Activated naive CD4-positive, alpha-beta T cell treated with anti-CD3 and anti-CD28 coated beads for 36 hours (primary cell): ENCODE measurements around the gene PIRT. TPM values are rescaled to one million over a fixed set of nuclear protein-coding genes. Genes with fewer than 3 reads are reported as not detected.
A peak's percentile ranks its signal among the peaks of the same experiment; 100 is the strongest.

ENCODE experiments used
- CTCF ChIA-PET: fragments of 350-600 bp; sonication (Branson Sonifier 250); formaldehyde crosslinking; loops from one replicate; lab custom pipeline; 2021; ENCODE audit warnings: antibody characterized with exemption; lab: Charles Lee
- DNase-seq: peaks from one replicate; pipeline ENCODE4 v3.0.0-alpha.2; 2020
- H3K27ac Mint-ChIP-seq: one replicate; pipeline ENCODE4 v1.8.0; 2021; ENCODE audit warnings: mild to moderate bottlenecking, mixed read lengths
- H3K27me3 Mint-ChIP-seq: one replicate; pipeline ENCODE4 v1.8.0; 2021; ENCODE audit warnings: low read depth, mixed read lengths
- H3K36me3 Mint-ChIP-seq: one replicate; pipeline ENCODE4 v1.8.0; 2021; ENCODE audit warnings: low read depth, mixed read lengths
- H3K4me1 Mint-ChIP-seq: one replicate; pipeline ENCODE4 v1.8.0; 2021; ENCODE audit warnings: low read depth, mixed read lengths
- H3K4me3 Mint-ChIP-seq: one replicate; pipeline ENCODE4 v1.8.0; 2021; ENCODE audit warnings: mild to moderate bottlenecking, moderate library complexity, mixed read lengths
- H3K9me3 Mint-ChIP-seq: one replicate; pipeline ENCODE4 v1.8.0; 2021; ENCODE audit warnings: mixed read lengths
- intact Hi-C: fragments of 100-400 bp; cut with micrococcal nuclease; formaldehyde crosslinking; loops from one replicate; pipeline ENCODE4 v1.15.1; 2023
- total RNA-seq, 2 experiments: library from RNA; stranded (reverse); gene quantifications; one replicate each; pipeline ENCODE4 v1.2.3, GENCODE V29; 2021

PIRT gene
- total RNA-seq, 2 experiments from 2014 or later, result not detected

DNA sequence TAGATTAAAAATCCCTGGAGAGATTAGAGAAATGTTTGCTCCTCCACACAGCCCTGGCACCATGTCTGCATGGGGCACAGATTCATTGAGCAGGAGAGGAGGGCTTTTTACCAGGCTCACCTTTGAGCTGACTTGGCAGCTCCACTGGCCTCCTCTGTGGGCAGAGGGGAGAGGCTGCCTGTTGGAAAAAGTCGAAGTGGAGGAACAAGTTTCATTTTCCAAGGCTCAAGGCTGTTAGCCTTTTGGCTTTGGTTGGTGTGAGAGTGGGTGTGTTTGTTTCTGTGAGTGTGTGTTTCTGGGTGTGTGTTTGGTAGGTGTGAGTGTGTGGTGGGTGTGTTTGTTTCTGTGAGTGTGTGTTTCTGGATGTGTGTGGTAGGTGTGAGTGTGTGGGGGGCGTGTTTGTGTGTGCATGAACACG is 39.5 kb downstream of the PIRT start:
- H3K4me1 Mint-ChIP-seq, result no peaks in the 10 kb centered on the region
- H3K4me3 Mint-ChIP-seq, result no peak overlapping the region
- intact Hi-C loops, result no loop called here
- no peaks in the 10 kb centered on the region for H3K27me3 Mint-ChIP-seq
- DNase-seq, result no peak
- H3K9me3 Mint-ChIP-seq, result no peaks in the 10 kb centered on the region
- H3K27ac Mint-ChIP-seq, result no peak overlapping the region
- H3K36me3 Mint-ChIP-seq, result no peaks in the 10 kb centered on the region
- CTCF ChIA-PET, result interaction anchor here (0.6 to 1.0 kb wide), 2 partner anchors 59 to 151 kb away, joined by 3 read pairs; no protein-coding TSS in a partner anchor

DNA sequence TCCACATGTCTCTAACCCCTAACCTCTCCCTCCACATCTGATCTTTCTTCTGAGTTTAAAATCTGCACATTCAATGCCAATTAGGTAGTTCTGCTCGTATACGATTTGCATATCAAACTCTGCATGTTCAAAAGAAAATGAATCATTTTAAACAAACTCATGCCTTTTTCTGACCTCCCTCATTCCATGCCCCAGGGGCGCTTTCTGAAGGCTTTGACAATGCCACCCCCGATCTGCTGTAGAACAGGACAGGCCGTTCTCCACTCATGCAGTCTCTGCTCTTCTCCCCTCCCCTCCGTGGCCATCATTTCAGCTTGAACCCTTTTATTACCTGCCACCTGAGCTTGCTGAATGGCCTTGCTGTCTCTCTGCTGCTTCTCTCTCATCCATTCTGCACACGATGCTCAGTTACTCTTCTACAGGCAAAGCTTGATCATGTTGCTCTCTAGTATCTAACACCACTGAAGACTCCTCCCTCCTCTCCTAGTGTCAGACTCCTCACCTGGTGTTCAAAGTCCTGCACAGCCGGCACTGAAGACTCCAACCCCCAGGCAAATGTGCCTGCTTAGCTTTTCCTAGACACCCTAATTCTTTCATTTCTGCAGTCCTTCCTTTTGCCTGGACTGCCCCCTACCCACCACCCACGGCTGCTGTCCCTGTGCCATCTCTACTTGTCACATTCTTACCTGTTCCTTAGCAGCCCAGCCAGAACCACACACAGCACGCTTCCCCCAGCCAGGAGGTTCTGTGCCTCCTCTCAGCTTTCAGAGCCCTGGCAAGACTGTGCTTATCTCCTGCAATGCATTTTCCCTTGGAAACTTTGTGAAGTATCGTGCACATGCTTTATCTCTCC is 40.2 kb downstream of the PIRT start:
- no peak overlapping the region for H3K27ac Mint-ChIP-seq
- H3K4me3 Mint-ChIP-seq, result no peak overlapping the region
- no peak for DNase-seq
- CTCF ChIA-PET, result interaction anchor here (0.6 to 1.0 kb wide), 2 partner anchors 60 to 151 kb away, joined by 3 read pairs; no protein-coding TSS in a partner anchor
- intact Hi-C loops, result no loop called here
- no peaks in the 10 kb centered on the region for H3K36me3 Mint-ChIP-seq
- no peaks in the 10 kb centered on the region for H3K9me3 Mint-ChIP-seq
- H3K27me3 Mint-ChIP-seq, result no peaks in the 10 kb centered on the region
- no peaks in the 10 kb centered on the region for H3K4me1 Mint-ChIP-seq

- CTCF ChIA-PET, result no interaction called here
- H3K36me3 Mint-ChIP-seq, result no peaks in the 10 kb centered on the region
- H3K9me3 Mint-ChIP-seq, result no peaks in the 10 kb centered on the region
- H3K27ac Mint-ChIP-seq, result no peak overlapping the region
- intact Hi-C loops, result no loop called here
- DNase-seq, result no peak
- H3K4me3 Mint-ChIP-seq, result no peak overlapping the region
- H3K27me3 Mint-ChIP-seq, result no peaks in the 10 kb centered on the region
- no peaks in the 10 kb centered on the region for H3K4me1 Mint-ChIP-seq
Observed at GRCh38 chr17:10793816-10794215, 44.1 kb downstream of the PIRT start.

DNA sequence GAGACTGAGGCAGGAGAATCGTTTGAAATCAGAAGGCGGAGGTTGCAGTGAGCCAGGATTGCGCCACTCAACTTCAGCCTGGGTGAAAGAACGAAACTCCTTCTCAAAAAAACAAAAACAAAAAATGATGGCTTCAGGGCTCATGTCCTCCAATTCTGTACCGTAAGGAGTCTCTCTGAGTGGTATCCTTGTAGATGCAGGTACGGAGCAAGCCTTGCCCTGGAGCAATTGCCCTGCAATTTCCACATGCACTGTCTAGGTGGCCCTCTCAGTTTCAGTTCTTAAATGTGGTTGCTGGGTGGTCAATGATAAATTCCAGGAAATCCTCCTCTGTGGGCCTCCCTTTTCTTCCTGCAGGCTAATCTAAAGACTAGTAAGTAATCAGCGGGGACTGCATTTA is 44.6 kb downstream of the PIRT start:
- CTCF ChIA-PET, result no interaction called here
- H3K4me3 Mint-ChIP-seq, result no peak overlapping the region
- no peaks in the 10 kb centered on the region for H3K4me1 Mint-ChIP-seq
- H3K9me3 Mint-ChIP-seq, result no peaks in the 10 kb centered on the region
- no peaks in the 10 kb centered on the region for H3K36me3 Mint-ChIP-seq
- intact Hi-C loops, result no loop called here
- H3K27me3 Mint-ChIP-seq, result peaks cover under 1% of the 10 kb centered on the region
- H3K27ac Mint-ChIP-seq, result no peak overlapping the region
- no peak for DNase-seq

DNA sequence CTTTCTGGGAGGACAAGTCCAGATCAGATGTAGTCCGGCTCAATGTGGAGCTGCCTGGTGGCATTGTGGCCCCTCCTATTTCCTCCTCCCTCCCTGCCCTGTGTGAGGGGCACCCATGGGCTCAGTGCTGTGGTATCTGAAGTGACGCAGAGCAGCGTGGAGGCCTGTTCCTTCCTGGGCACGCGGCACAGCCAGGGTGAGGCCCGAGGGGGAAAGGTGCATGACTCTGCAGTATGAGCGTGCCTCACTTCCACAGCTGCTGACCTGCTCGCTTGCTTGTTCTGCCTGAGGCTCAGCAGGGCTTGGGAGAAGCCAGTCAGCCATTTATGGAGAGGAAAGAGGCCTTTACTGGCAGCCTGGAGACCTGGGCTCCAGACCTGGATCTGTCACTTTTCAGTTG is 45.7 kb downstream of the PIRT start:
- CTCF ChIA-PET, result no interaction called here
- intact Hi-C loops, result no loop called here
- no peaks in the 10 kb centered on the region for H3K9me3 Mint-ChIP-seq
- H3K4me1 Mint-ChIP-seq, result no peaks in the 10 kb centered on the region
- no peak overlapping the region for H3K27ac Mint-ChIP-seq
- peaks cover 2% of the 10 kb centered on the region for H3K27me3 Mint-ChIP-seq
- no peak overlapping the region for H3K4me3 Mint-ChIP-seq
- no peaks in the 10 kb centered on the region for H3K36me3 Mint-ChIP-seq
- DNase-seq, result peak; percentile 20

- H3K27me3 Mint-ChIP-seq, result peaks cover 2% of the 10 kb centered on the region
- H3K4me3 Mint-ChIP-seq, result no peak overlapping the region
- H3K4me1 Mint-ChIP-seq, result no peaks in the 10 kb centered on the region
- CTCF ChIA-PET, result interaction anchor here (0.7 to 0.9 kb wide), 2 partner anchors 53 to 84 kb away, joined by 3 read pairs; no protein-coding TSS in a partner anchor
- intact Hi-C loops, result no loop called here
- no peak for DNase-seq
- H3K36me3 Mint-ChIP-seq, result no peaks in the 10 kb centered on the region
- H3K27ac Mint-ChIP-seq, result no peak overlapping the region
- no peaks in the 10 kb centered on the region for H3K9me3 Mint-ChIP-seq
Observed at GRCh38 chr17:10790491-10791401, 47.1 kb downstream of the PIRT start.

- DNase-seq, result no peak
- H3K27me3 Mint-ChIP-seq, result peaks cover 2% of the 10 kb centered on the region
- CTCF ChIA-PET, result no interaction called here
- no peaks in the 10 kb centered on the region for H3K36me3 Mint-ChIP-seq
- H3K9me3 Mint-ChIP-seq, result no peaks in the 10 kb centered on the region
- intact Hi-C loops, result no loop called here
- H3K4me1 Mint-ChIP-seq, result no peaks in the 10 kb centered on the region
- no peak overlapping the region for H3K27ac Mint-ChIP-seq
- no peak overlapping the region for H3K4me3 Mint-ChIP-seq
Observed at GRCh38 chr17:10789694-10790271, 48.1 kb downstream of the PIRT start.

- no peaks in the 10 kb centered on the region for H3K4me1 Mint-ChIP-seq
- H3K27ac Mint-ChIP-seq, result no peak overlapping the region
- DNase-seq, result no peak
- intact Hi-C loops, result no loop called here
- H3K9me3 Mint-ChIP-seq, result peaks cover 11% of the 10 kb centered on the region
- H3K4me3 Mint-ChIP-seq, result no peak overlapping the region
- H3K36me3 Mint-ChIP-seq, result no peaks in the 10 kb centered on the region
- CTCF ChIA-PET, result no interaction called here
- H3K27me3 Mint-ChIP-seq, result peaks cover 2% of the 10 kb centered on the region
Observed at GRCh38 chr17:10787306-10788045, 50.4 kb downstream of the PIRT start.

DNA sequence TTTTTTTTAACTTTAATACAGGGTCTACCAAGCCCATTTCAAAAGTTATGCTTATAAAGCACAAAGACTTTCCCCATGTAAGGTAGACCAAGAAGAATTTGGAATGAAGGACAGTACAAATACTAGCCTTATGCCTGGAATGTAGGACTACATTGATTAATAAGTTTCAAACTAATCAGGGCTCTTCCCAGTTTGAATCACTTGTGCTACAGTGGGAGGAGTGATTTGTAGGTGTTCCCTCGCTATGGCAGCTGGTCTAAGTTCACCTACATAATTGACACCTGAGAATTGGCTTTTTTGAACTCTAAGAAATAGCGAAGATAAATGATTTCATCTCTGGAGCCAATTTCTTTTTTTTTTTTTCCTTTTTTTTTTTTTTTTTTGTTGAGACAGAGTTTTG is 52.6 kb downstream of the PIRT start:
- H3K4me3 Mint-ChIP-seq, result no peak overlapping the region
- H3K4me1 Mint-ChIP-seq, result no peaks in the 10 kb centered on the region
- peaks cover 11% of the 10 kb centered on the region for H3K9me3 Mint-ChIP-seq
- no peaks in the 10 kb centered on the region for H3K36me3 Mint-ChIP-seq
- CTCF ChIA-PET, result interaction anchor here (1.3 kb wide), 1 partner anchor 13 kb away, joined by 3 read pairs; no protein-coding TSS in a partner anchor
- no peak for DNase-seq
- H3K27me3 Mint-ChIP-seq, result peaks cover 2% of the 10 kb centered on the region
- intact Hi-C loops, result no loop called here
- no peak overlapping the region for H3K27ac Mint-ChIP-seq

DNA sequence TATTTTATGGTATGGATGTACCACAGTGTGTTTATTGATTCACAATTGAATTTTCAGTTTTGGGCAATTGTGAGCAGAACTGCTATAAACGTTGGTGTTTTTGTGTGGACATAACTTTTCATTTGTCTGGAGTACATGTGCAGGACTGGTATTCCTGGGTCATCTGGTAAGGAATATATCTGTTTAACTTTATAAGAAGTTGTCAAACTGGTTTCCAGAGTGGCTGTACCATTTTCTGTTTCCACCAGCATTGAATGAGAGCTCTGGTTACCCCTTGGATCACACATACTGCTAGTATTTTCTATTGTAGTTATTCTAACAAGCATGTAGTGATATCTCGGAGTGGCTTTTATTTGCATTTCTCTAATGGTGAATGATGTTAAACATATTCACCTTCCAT is 58.3 kb downstream of the PIRT start:
- no peak for DNase-seq
- H3K4me3 Mint-ChIP-seq, result no peak overlapping the region
- no peaks in the 10 kb centered on the region for H3K4me1 Mint-ChIP-seq
- H3K36me3 Mint-ChIP-seq, result no peaks in the 10 kb centered on the region
- H3K9me3 Mint-ChIP-seq, result peaks cover 13% of the 10 kb centered on the region
- no peaks in the 10 kb centered on the region for H3K27me3 Mint-ChIP-seq
- no peak overlapping the region for H3K27ac Mint-ChIP-seq
- intact Hi-C loops, result no loop called here
- CTCF ChIA-PET, result no interaction called here

- no peak for DNase-seq
- no peaks in the 10 kb centered on the region for H3K4me1 Mint-ChIP-seq
- no peaks in the 10 kb centered on the region for H3K36me3 Mint-ChIP-seq
- H3K9me3 Mint-ChIP-seq, result peaks cover 5% of the 10 kb centered on the region
- no peak overlapping the region for H3K27ac Mint-ChIP-seq
- H3K27me3 Mint-ChIP-seq, result no peaks in the 10 kb centered on the region
- CTCF ChIA-PET, result no interaction called here
- intact Hi-C loops, result no loop called here
- H3K4me3 Mint-ChIP-seq, result no peak overlapping the region
Observed at GRCh38 chr17:10777890-10778289, 60.0 kb downstream of the PIRT start.
